HG03460 (cell line): ENCODE measurements around the gene BMP2K.

ENCODE experiments used
- ATAC-seq: cut with Tn5 transposase; IDR thresholded peaks from one replicate; pipeline ENCODE4 v1.9.1; 2021; ENCODE audit not compliant: unreplicated experiment

Gene BMP2K

DNA sequence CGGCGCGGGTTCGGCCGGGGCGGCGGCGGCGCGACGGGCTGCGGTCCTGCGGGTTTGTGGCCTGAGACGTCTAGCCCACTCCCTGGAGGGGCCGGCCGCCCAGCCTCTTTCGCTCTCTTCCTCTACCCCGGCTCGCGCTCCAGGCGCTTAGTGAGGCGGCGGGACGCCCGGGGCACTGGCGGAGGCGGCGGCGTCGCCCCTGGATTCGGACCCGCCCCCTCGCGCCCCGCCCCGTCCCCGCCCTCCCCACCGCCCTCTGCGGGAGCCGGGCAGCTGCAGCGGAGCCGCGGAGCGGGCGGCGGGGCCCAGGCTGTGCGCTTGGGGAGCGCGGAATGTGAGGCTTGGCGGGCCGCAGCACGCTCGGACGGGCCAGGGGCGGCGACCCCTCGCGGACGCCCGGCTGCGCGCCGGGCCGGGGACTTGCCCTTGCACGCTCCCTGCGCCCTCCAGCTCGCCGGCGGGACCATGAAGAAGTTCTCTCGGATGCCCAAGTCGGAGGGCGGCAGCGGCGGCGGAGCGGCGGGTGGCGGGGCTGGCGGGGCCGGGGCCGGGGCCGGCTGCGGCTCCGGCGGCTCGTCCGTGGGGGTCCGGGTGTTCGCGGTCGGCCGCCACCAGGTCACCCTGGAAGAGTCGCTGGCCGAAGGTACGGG, at the start of gene BMP2K:
Gene BMP2K, plus strand, starts transcription at position 272 of the 650 bp plus-strand sequence. Its CDS starts 194 bp downstream, at position 466.
- ATAC-seq, result peak; percentile 63

DNA sequence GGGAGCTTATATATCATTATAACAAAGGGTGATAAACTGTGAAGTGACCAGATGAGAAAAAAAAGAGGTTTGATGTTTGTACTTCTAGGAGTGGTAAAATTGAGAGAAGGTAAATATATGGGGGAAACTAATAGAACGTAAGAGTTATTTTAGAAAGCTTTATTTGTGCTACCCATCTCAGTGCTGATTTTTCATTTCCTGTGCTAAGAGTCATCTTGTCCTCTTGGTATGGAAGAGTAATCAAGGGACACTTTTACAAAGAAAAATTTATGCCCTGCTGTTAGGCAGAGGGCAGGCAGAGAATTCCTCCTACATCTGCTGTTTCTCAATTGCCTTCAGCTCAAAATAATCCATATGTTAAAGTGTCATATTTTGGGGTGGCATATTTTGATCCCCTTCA, 49.6 kb upstream of the BMP2K start:
- ATAC-seq, result no peak

DNA sequence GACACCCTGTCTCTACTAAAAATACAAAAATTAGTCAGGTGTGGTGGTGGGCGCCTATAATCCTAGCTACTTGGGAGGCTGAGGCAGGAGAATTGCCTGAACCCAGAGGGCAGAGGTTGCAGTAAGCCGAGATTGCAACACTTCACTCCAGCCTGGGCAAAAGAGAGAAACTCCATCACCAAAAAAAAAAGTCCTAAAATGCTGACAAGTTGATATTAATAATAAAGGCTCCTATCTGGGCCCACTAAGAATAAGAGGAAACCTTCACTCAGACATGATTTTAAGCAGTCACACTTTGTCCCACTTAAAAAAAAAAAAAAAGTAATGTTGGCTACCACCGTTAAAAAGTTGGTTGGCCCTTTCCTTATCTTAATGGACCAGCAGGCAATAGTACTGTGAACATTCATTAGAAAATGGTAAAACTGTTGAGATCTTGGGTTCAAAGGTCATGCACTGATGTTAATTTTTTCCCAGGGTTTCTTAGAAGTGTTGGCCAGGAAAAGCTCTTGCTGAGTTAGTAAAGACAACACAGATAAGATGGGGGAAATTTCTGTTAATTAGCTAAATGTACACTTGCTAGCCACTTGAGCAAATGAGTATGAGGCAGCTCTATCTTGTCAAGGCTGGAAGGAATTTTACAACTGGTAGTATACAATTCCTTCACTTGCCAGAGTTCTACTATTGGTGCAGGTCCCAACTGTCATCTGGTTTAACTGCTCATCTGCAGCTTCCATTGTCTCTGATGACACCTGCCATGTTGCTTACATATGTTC, 43.6 kb upstream of the BMP2K start:
- ATAC-seq, result no peak

DNA sequence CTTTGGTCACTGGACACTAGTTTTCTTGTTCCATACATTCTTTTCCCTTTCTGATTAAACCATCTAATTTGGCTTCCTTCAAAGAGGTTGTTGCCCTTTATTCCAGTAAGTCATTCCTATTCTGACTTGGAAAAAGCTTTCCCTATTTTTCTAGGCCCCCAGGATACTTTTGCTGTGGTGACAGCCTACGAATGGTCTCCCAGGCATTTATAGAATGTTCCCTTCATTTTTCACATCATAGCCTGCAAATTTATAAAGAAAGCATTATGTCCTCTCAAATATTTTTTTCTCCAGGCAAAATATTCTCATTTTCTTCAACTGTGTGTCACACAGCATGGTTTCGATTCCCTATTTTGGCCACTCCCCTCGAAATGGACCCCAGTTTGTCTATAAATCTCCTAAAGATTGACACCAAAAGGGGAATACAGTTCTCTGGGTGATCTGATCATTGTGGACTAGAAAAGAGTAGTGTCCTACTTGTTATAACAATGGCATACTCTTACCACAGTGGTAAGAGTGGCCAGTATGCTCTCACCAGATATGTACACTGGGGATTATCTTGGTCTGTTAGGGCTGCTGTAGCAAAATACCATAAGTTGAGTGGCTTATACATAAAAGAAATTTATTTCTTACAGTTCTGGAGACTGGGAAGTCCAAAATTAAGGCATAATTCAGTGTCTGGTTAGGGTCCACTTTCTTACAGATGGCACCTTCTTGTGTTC, 41.5 kb upstream of the BMP2K start:
- ATAC-seq, result no peak

DNA sequence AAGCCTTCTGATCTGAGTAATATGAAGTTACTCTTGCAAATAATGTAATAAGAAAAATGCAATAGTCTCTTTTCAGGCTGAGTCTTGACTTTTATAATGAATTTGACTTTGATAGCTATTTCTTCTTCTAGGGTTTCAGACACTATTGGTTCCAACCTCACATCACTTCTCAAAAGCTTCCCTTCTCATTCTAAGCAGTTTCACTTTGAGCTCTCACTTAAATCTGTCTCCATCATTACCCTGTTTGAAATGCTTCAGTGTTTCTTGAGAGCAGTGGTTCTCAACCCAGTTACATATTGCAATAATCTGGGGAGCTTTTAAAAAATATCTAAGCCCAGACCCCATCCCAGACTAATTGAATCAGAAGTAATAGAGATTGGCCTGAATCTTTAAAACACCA, 40.5 kb upstream of the BMP2K start:
- no peak for ATAC-seq

DNA sequence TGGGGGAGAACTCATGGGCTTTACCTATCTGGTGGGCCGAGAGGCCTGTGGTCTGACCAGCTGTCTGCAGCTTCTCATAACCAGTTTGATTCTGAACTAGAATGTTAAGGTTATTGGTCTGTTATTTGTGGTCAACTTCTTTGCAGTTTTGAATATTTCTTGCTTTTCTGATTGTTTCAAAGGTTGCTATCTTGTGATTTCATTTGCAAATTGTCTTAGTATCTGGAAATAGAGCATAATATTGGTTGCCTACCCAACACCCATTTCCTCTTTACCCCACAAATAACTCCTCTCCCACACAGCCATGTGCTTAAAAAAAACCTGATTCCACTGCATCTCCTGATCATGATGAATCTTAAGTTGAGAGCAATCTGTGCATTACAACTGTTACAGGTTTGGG, 39.1 kb upstream of the BMP2K start:
- ATAC-seq, result no peak

DNA sequence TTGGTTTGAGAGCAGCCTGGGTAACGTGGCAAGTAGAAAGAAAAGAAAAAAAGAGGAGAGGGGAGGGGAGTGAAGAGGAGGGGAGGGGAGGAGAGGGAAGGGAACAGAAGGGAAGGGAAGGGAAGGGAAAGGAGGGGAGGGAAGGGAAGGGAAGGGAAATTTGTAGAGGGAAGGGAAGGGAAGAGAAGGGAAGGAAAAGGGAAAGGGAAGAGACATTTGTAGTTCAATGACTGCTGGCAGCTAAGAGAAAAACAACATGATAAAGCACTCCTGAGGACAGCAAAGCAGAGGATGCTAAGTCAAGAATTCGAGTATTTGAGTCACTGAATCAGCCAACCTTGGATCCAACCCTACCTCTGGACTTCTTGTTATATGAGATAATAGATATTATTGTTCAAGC, 38.2 kb upstream of the BMP2K start:
- no peak for ATAC-seq

DNA sequence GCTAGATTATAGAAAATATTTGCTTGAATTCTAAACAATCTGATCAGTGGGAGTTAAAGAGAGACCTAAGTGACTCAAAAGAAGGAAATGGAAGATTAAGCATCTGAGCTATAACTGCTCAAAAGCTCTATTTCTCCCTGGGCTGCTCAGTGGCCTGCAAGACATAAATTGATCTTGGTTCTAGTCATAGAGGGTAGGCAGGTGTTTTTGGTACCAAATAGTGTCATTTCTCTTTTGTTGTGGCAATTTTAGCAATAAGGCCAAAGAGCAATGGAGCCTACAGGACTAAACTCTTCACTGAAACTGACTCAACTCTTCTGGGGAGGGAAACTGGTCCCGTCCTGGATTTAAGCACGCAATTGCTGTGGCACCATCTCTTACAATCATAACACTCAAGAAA, 33.9 kb upstream of the BMP2K start:
- no peak for ATAC-seq

DNA sequence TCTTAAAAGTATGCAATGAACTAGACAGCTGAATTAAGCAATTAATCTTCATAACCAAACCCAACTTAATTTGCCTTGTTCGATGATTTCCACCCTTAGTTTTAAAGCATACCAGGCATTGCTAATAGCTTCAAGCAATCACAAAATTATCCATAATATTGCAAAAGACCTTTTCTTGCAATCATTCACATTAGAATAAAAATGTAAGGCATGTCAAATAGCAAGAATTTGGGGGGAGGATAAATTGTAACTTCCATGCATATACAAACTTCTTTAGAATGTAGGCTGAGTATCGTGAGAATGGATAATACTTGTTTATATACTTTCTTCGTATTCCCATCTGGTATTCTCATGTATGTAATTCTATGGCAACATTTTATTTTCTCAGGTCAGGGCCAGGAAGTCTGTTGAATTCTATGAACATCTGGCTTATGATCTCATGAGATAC, 28.7 kb upstream of the BMP2K start:
- ATAC-seq, result no peak

DNA sequence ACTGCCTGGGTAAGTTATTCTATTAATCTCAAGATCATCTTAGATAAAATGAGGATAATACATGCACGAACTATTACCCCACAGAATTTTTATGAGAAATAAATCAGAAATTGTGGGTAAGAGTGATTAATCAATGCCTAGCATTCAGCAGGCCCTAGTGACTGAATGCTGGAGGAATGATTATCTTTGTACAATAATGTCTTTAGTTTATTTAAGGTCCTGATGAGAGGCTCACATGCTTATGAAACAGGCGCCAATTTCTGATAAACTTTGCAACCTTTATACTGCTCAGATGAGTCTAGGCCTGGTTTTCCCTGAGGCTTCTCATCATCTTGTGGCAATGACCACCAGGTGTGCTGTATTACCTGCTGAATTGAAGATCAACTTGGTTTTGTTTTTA, 27.8 kb upstream of the BMP2K start:
- no peak for ATAC-seq

DNA sequence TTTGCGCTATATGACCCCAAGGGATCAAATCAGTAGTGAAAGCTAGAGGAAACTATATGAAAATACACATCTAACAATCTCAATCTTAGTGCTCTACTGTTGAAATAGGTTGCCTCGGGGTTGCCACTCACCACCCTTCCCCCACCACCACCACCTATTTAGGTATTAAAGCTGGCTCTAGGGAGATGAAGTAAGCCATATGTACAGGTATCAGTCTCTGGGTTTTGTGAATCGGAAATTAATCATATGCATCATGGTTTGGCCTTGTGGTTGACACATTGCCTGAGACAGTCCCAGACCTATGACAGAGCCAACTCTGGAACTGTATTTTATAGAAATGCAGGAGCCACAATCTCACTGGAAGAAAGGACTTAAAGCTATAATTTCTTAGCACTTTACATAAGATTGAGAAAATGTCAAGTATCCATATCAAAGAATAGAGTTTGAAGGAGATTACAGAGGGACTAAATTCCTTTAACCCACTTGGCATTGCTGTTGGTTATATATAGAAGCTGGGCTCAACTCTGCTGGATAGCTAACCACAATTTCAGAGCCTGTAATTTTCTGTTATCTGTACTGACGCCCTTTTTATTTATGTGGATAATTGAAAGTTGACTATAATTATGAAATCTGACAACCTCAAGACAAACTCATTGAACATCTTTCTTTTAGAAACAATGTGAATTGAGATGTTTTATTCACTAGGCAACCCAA, 26.7 kb upstream of the BMP2K start:
- peak; percentile 36 for ATAC-seq

DNA sequence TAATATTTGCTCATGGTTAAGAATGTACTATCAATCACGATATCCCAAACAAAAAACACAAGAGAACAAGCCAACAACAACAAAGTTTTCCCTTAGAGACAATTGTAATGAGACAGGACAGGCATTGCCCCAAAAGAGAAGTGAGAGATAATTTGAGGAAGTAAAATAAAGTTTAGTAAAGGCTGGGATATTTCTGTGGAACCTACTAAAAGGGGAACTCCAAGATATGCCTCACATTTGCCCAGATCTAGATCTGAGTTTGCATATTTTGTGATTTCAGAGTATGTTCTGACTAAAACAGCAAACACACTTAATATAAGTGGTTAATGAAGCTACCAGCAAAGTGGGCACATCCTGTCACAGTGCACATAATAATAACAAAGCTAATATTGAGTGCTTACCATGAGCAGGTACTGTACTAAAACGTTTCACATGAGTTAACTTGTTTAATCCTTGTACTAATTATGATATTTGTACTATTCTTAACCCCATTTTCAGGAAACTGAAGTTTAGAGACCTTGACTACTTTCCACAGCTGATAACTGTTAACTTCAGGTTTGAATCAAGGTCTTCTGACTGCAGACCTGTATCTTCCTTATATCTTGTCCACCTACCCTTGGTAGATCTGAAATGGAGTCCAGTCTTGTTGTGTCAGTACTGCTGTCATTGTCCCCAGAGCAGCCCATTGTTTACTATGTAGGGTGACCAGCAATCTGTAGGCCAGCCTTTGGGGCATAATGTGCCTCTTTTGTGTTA, 26.0 kb upstream of the BMP2K start:
- ATAC-seq, result peak; percentile 85

DNA sequence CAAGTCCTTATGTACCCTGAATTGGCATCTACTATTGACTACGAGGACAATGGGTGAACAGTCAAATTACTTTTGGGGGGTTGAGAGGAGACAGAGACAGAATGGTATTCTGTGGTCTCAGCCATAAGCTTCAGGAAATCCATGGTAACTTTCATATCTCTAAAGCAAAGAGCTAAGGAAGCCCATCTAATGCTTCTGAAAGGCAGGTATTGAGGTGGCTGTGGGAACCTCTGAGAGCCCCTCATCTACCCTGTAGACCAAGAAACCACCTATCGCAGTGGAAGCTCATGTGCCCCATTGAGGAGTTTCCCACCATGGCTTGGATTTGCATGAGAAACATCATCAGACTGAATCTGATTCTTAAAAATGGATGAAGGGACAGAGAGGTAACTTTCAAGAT, 23.1 kb upstream of the BMP2K start:
- ATAC-seq, result no peak

DNA sequence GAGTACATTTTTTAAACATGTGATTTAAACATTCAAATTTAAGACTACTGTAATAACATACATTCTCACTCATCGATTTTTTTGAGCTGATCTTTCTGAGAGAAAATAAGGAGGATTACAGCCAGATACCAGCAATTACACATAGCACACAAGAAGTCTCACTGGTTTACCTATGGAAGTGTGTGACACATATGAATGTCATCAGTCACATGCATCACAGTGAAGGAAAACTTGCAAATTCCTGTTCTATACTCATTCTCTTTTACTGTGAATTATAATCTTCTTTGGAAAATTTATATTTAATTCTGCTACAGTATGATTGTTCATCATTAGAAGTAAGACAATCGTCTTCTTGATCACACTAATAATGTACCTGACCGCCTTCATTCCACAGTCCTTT, 21.3 kb upstream of the BMP2K start:
- no peak for ATAC-seq

DNA sequence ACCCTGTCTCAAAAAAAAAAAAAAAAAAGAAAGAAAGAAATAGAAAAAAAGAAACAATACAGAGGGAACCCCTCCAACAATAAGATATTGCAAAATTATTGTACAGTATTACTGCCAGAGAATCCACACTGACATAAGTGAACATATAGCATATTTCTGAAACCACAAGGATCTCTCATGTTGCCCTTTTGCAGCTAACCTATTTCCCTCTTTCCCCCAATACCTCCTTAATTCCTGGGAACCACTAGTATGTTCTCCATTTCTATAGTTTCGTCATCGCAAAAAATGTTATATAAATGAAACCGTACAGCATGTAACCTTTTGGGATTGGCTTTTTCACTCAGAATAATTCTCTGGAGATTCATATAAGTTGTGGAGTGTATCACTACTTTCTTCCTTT, 20.0 kb upstream of the BMP2K start:
- ATAC-seq, result no peak

DNA sequence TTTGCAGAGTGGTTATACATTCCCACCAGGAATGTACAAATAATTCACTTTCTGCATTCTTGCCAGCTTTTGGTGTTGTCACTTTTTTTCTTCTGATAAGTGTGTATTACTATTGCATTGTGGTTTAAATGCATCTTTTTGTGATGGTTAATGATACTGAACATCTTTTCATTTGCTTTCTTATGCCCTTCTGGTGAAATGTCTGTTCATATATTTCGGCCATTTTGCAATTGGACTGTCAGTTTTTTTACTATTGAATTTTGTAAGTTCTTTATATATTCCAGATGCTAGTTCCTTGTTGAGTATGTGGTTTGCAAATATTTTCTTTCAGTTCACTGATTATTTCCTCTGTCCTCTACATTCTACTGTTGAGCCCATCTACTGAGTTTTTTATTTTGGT, 19.4 kb upstream of the BMP2K start:
- no peak for ATAC-seq

DNA sequence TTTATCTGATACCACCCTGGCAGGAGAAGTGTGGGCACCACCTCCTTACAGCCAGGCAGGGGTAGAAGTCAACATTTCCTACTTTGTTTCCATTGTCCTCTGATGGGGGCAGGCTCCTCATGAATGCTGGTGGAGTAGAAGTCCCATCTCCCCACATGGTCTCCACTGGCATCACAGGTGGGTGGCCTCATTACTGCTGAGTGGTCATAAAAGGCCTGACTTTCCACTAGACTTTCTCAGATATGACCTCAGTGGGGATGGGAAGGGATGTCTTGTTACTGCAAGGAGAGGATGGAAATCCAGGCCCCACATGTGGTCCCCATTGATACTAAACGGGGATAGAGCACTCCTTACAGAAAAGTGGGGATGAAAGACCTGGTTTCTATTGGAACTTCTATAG, 18.6 kb upstream of the BMP2K start:
- no peak for ATAC-seq

DNA sequence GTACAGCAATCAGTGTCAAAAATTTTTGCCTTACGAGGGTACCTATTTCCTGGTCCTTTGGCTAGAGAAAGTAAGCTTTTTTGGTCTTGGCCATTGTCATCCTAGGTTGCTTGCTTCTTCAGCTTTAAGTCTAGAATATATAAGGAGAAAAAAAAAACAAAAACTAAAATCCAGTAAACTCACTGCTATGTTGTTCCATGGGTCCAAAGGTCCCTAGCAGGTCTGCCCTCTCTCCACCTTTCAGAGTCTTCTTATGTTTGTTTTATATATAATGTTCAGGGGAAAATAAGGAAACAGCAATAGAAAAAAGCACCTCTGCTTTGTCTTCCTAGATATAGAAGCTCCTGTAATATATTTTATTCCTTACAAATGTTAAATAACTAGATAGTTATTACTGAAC, 18.1 kb upstream of the BMP2K start:
- ATAC-seq, result no peak

DNA sequence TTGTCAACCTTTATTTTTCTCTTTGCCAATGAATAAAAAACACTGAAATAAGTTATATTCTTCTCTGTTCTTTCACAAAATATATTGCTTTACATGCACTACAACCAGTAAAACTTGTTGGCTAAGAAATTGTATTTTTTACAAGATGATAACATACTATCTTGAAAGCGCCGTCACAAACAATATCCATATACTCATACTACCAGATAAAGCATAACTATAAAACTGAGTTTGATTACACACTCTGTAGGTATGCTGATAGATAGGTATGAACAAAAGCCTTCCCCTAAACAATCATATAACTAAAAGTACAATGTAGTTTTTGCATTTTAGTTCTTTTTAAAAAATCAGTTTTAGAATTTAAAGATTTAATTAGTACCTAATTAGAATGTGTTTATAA, 13.6 kb upstream of the BMP2K start:
- no peak for ATAC-seq

DNA sequence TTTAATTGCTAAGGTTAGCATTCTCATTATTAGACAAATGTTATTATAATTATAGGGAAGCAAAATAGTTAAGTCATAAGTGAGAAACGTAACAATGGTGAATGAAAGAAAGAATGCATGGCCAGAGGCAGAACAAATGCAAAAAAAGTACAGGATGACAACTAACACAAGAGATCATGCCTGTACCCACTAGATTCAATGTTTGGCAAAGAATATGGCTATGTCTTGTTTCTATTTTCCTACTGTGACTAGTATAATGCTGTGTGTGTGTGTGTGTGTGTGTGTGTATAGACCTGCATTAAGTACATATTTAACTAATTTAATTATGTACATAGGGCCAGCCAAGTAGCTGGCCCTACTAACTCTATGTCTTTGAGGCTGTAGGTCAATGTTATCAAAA, 12.9 kb upstream of the BMP2K start:
- no peak for ATAC-seq
